HEK293 (cell line): ENCODE results near the gene CD9.

Experiments used
- CTCF ChIA-PET: fragments of 350-600 bp; formaldehyde crosslinking; extraction: SDS; loops from one replicate; lab custom pipeline; 2021; ENCODE audit warnings: antibody characterized with exemption; lab: Yijun Ruan, JAX
- POLR2A ChIA-PET: fragments of 300-600 bp; formaldehyde crosslinking; extraction: SDS; loops from one replicate; lab custom pipeline; 2020; ENCODE audit warnings: antibody characterized with exemption, inconsistent platforms; lab: Yijun Ruan, JAX
- H3K27ac ChIP-seq: fragments of 200-500 bp; sonication (Bioruptor generic); 2 replicates; pipeline ENCODE4 v1.5.1; 2014; ENCODE audit warnings: low read depth, low read length, control low read depth, inconsistent platforms; ENCODE audit errors: extremely low read depth
- H3K36me3 ChIP-seq, 2 experiments: fragments of 200-500 bp in 1 of 2; sonication (Bioruptor generic) in 1 of 2; 1 replicate in 1 of 2; 2 replicates in 1 of 2; pipeline ENCODE4 v1.5.1; 2014 to 2017; ENCODE audit warnings: inconsistent platforms in 2 of 2, low read length in 2 of 2; ENCODE audit not compliant: control insufficient read depth in 2 of 2, insufficient read depth in 1 of 2
- H3K4me1 ChIP-seq: fragments of 200-500 bp; sonication (Bioruptor generic); 2 replicates; pipeline ENCODE4 v1.5.1; 2014; ENCODE audit warnings: mild to moderate bottlenecking, low read length, inconsistent platforms; ENCODE audit not compliant: control insufficient read depth, insufficient read depth
- H3K4me3 ChIP-seq: 2 replicates; pipeline ENCODE4 v1.5.1; 2011; ENCODE audit warnings: low read depth, mild to moderate bottlenecking, control low read depth, low read length, moderate library complexity
- H3K9me3 ChIP-seq: fragments of 200-500 bp; sonication (Bioruptor generic); 2 replicates; pipeline ENCODE4 v1.5.1; 2014; ENCODE audit warnings: low read depth, low read length, inconsistent platforms; ENCODE audit not compliant: control insufficient read depth, insufficient read depth
- ZNF121 ChIP-seq: fragments of 450-650 bp; formaldehyde crosslinking; IDR thresholded peaks from 2 replicates; pipeline ENCODE4 v1.5.1; 2016; ENCODE audit warnings: missing biosample characterization, missing genetic modification characterization
- ZNF670 ChIP-seq: fragments of 450-650 bp; formaldehyde crosslinking; IDR thresholded peaks from 2 replicates; pipeline ENCODE4 v1.5.1; 2016; ENCODE audit warnings: missing biosample characterization, missing genetic modification characterization, low read depth

The CD9 gene

DNA sequence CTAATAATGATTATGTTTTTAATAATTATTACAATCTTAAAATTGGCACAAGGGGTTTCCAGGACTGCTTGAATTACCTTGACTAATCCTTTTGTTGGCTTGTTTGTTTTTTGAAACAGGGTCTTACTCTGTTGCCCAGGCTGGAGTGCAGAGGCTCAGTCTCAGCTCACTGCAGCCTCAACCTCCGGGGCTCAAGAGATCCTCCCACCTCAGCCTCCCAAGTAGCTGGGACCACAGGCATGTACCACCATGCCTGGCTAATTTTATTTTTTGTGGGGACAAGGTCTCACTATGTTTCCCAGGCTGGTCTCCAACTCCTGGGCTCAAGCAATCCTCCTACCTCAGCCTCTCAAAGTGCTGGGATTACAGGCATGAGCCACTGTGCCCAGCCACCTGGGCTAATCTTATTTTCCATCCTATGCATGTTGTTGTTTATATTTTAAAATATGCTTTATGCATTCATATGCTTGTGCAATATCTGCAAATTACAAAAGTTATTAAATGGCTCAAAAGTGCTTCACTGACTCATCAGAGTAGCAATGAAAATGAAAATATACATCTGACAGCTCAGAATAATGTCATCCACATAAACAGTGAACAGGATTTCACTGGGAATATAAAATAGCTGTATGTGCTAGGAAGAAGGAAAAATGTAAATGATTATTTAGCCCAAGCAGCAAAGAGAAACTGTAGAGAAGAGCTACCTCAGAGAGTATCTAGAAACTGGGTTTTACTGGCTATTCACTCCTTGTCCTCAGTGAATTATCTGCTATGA lies 85.5 kb downstream of the CD9 start:
- no peak overlapping the region for H3K27ac ChIP-seq
- POLR2A ChIA-PET, result interaction anchor here (0.6 kb wide), 2 partner anchors 90 to 469 kb away, joined by 3 read pairs; no protein-coding TSS in a partner anchor
- TF ChIP-seq ZNF670, result no peak
- peak; percentile 63; the same call in 1 of the 2 replicates for TF ChIP-seq ZNF121 (tag by site-specific recombination)

More for the DNA sequence above, 85.5 kb downstream of the CD9 start:
- Histone ChIP-seq H3K9me3 (no peaks in the 10 kb centered on the region), H3K36me3 (no peaks in the 10 kb centered on the region), H3K4me3 (no peak overlapping the region), H3K4me1 (no peaks in the 10 kb centered on the region)
- CTCF ChIA-PET, result interaction anchor here (0.6 to 6.8 kb wide), 26 partner anchors 9 to 636 kb away, joined by 3 to 82 read pairs (median 4); partner anchors contain the start of gene CD9
